Endothelial cell of umbilical vein (primary cell): ENCODE data around the gene ANO1. TPM values are rescaled to one million over a fixed set of nuclear protein-coding genes. Genes with fewer than 3 reads are reported as not detected.

Experiments used
- BruUV-seq: library from RNA; stranded (reverse); fragments of 400-500 nt; replicated peaks from 2 replicates; lab custom pipeline; 2021; lab: Mats Ljungman, UMichigan
- CTCF ChIA-PET: fragments of 300-600, 350-600 bp; sonication (Branson Sonifier 250); formaldehyde crosslinking; loops from one replicate; lab custom pipeline; 2021; ENCODE audit warnings: antibody characterized with exemption, inconsistent platforms; lab: Charles Lee
- POLR2A ChIA-PET: fragments of 300-600, 350-600 bp; sonication (Branson Sonifier 250); formaldehyde crosslinking; loops from one replicate; lab custom pipeline; 2021; ENCODE audit warnings: antibody characterized with exemption, inconsistent platforms; lab: Charles Lee
- DNase-seq: peaks from one replicate; pipeline ENCODE4 v3.0.0-alpha.2; 2011; ENCODE audit warnings: low read depth, low spot score
- FAIRE-seq: peaks from 2 replicates; lab custom pipeline; 2011; peaks lifted over from hg19 to GRCh38; lab: Jason Lieb, UNC
- H2AFZ ChIP-seq: 2 replicates; pipeline ENCODE4 v1.6.0; 2012; ENCODE audit warnings: low read depth, low read length, control low read depth, inconsistent platforms
- H3K27ac ChIP-seq: 2 replicates; pipeline ENCODE4 v1.5.1; 2011; ENCODE audit warnings: low read depth, mild to moderate bottlenecking, control low read depth, low read length, moderate library complexity; ENCODE audit not compliant: insufficient read depth
- H3K27me3 ChIP-seq, 2 experiments: 2 replicates each; pipeline versions ENCODE4 v1.6.0 to v1.6.1; 2011; ENCODE audit warnings: low read length in 2 of 2, mixed read lengths in 1 of 2; ENCODE audit not compliant: control insufficient read depth in 2 of 2, insufficient read depth in 2 of 2
- H3K36me3 ChIP-seq, 2 experiments: 2 replicates in 1 of 2; 3 replicates in 1 of 2; pipeline ENCODE4 v1.5.1; 2011; ENCODE audit warnings: low read length in 2 of 2, mild to moderate bottlenecking in 1 of 2, moderate library complexity in 1 of 2; ENCODE audit not compliant: control insufficient read depth in 2 of 2, insufficient read depth in 2 of 2; ENCODE audit errors: extremely low read depth in 1 of 2
- H3K4me1 ChIP-seq: 3 replicates; pipeline ENCODE4 v1.5.1; 2011; ENCODE audit warnings: mild to moderate bottlenecking, low read length; ENCODE audit not compliant: control insufficient read depth, insufficient read depth; ENCODE audit errors: extremely low read depth
- H3K4me2 ChIP-seq: 2 replicates; pipeline ENCODE4 v1.6.1; 2011; ENCODE audit warnings: low read length, control low read depth, mixed read lengths; ENCODE audit not compliant: insufficient read depth
- H3K4me3 ChIP-seq, 3 experiments: fragments of 200-600 bp in 1 of 3; sonication (generic), shearing (Covaris generic) in 1 of 3; replicated peaks in 1 of 3; 2 replicates each; pipeline ENCODE4 v1.5.1; 2011 to 2016; ENCODE audit warnings: control low read depth in 3 of 3, low read length in 3 of 3, mild to moderate bottlenecking in 2 of 3, inconsistent platforms in 1 of 3, low read depth in 1 of 3, moderate library complexity in 1 of 3; ENCODE audit not compliant: insufficient read depth in 1 of 3
- H3K79me2 ChIP-seq: 2 replicates; pipeline ENCODE4 v1.6.0; 2012; ENCODE audit warnings: low read length, inconsistent platforms; ENCODE audit not compliant: control insufficient read depth, insufficient read depth
- H3K9ac ChIP-seq: replicated peaks from 2 replicates; pipeline ENCODE3; 2011; ENCODE audit warnings: low read length, control low read depth; ENCODE audit not compliant: insufficient read depth; ENCODE audit errors: extremely low read depth
- H3K9me1 ChIP-seq: replicated peaks from 3 replicates; pipeline ENCODE4 v1.6.0; 2011; ENCODE audit warnings: mild to moderate bottlenecking, low read length; ENCODE audit not compliant: control insufficient read depth, insufficient read depth; ENCODE audit errors: extremely low read depth
- H3K9me3 ChIP-seq: replicated peaks from 2 replicates; pipeline ENCODE4 v1.5.1; 2012; ENCODE audit warnings: low read length, inconsistent platforms; ENCODE audit not compliant: control insufficient read depth, insufficient read depth
- H4K20me1 ChIP-seq: replicated peaks from 2 replicates; pipeline ENCODE3; 2011; ENCODE audit warnings: mild to moderate bottlenecking, low read length; ENCODE audit not compliant: control insufficient read depth, insufficient read depth; ENCODE audit errors: extremely low read depth
- CTCF ChIP-seq, 2 donors: IDR thresholded peaks; 1 replicate in 1 of 2; 2 replicates in 1 of 2; pipeline ENCODE4 v1.5.1; 2011; ENCODE audit warnings: low read length in 2 of 2, mild to moderate bottlenecking in 2 of 2, moderate library complexity in 2 of 2, control low read depth in 1 of 2, inconsistent platforms in 1 of 2, low read depth in 1 of 2; ENCODE audit not compliant: insufficient read depth in 1 of 2; ENCODE audit errors: extremely low read depth in 1 of 2
- EZH2 ChIP-seq: IDR thresholded peaks from 2 replicates; pipeline ENCODE4 v1.6.1; 2012; ENCODE audit warnings: borderline replicate concordance, low read depth, mild to moderate bottlenecking, moderate library complexity, low read length, inconsistent platforms; ENCODE audit not compliant: severe bottlenecking
- FOS ChIP-seq: IDR thresholded peaks from 2 replicates; pipeline ENCODE4 v1.6.1; 2011; ENCODE audit warnings: mild to moderate bottlenecking, low read length, moderate library complexity, borderline replicate concordance; ENCODE audit not compliant: insufficient read depth
- JUN ChIP-seq: IDR thresholded peaks from 2 replicates; pipeline ENCODE4 v1.6.1; 2011; ENCODE audit warnings: borderline replicate concordance, low read depth; ENCODE audit not compliant: insufficient read length, insufficient read depth
- MYC ChIP-seq: IDR thresholded peaks from one replicate; pipeline ENCODE4 v1.6.1; 2011; ENCODE audit warnings: mild to moderate bottlenecking, low read depth, low read length
- POLR2A ChIP-seq: IDR thresholded peaks from 2 replicates; pipeline ENCODE4 v1.6.1; 2012; ENCODE audit warnings: low read depth, mild to moderate bottlenecking, control low read depth, low read length
- dilution Hi-C: fragments of 300-500 bp; cut with MboI; formaldehyde crosslinking; loops from one replicate; pipeline ENCODE4 v1.15.0; 2019; ENCODE audit warnings: low sequenced_read_pairs; ENCODE audit not compliant: extremely low pct_ligation_motif_present
- intact Hi-C: fragments of 100-400 bp; cut with micrococcal nuclease; formaldehyde crosslinking; loops from one replicate; pipeline ENCODE4 v1.10.0; 2022
- polyA plus RNA-seq, 4 experiments: library from polyadenylated mRNA; depleted of rRNA in 3 of 4; stranded (reverse) in 3 of 4; unstranded in 1 of 4; fragments of >200 nt; gene quantifications; 2 replicates each; pipeline versions ENCODE4 v1.2.1 to v1.2.3, GENCODE V29; 2011 to 2012; ENCODE audit warnings: missing spikeins in 1 of 4
- total RNA-seq: library from RNA; stranded (reverse); gene quantifications from 2 replicates; pipeline ENCODE4 v1.2.3, GENCODE V29; 2021

ANO1 gene
- total and polyA plus RNA-seq, 2 donors (not counting 3 experiments of a cell fraction or from before 2014, with no cell fraction given), result 0.03 to 0.40 TPM

DNA sequence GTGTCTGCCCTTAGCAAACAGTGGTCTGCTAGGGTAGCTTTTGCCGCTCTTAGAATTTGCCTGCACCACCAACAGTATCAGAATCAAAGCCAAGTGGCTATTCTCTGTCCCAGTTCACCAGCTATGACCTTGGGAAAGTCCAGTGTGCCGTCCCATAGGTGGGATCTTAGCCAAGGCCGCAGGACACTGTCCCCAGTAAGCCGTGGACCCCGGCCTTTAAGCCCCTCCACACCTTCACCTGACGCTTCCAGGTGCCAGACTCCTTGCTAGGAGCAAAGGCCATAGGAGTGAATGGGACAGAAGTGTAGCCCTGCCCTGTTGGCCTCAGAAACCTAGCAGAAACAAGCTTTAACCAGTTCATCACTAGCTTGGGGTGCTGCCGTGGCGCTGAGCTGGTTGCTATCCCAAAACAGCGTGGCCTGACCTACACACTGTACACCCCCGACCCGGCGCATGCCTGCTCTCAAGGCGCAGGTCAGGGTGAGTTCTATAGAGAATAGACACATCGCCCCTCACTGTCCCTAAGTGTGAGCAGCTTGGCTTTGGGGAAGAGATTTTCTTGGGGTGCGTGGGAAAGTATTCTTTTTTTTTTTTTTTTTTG, 129.5 kb downstream of the ANO1 start:
- peaks cover 8 to 16% of the 10 kb centered on the region in 2 experiments for H3K36me3 ChIP-seq
- no peaks in the 10 kb centered on the region for H4K20me1 ChIP-seq
- dilution Hi-C loops (no loop called here), intact Hi-C loops (no loop called here)
- peaks cover 38% of the 10 kb centered on the region for H3K79me2 ChIP-seq
- H3K9ac ChIP-seq, result no peak overlapping the region
- no peak overlapping the region for H3K27ac ChIP-seq
- no peak overlapping the region for H3K4me3 ChIP-seq
- DNase-seq (no peak), FAIRE-seq (no peak)
- no peaks in the 10 kb centered on the region for H3K9me1 ChIP-seq
- H2AFZ ChIP-seq, result no peak overlapping the region
- H3K9me3 ChIP-seq, result no peaks in the 10 kb centered on the region
- no peaks in the 10 kb centered on the region for H3K27me3 ChIP-seq
- no peak overlapping the region for H3K4me2 ChIP-seq
- ChIA-PET CTCF (interaction anchor here (0.6 kb wide), 1 partner anchor 493 kb away, joined by 5 read pairs; no protein-coding TSS in a partner anchor), POLR2A (no interaction called here)
- peaks cover 13% of the 10 kb centered on the region for H3K4me1 ChIP-seq
- no TSS peak for BruUV-seq
- TF ChIP-seq FOS (no peak), JUN (no peak), MYC (no peak), POLR2A (no peak), EZH2 (no peak), CTCF (IDR thresholded peaks at IDR 0.05; ENCODE audit: extremely low read depth in 1 of 2, insufficient read depth in 1 of 2, low read depth in 1 of 2, low read length in 2 of 2) (no peak)
